NAMALWA (cell line): ENCODE data around the gene RIC8A.
"Not testable (repeated sequence)": the region's sequence is repeated elsewhere in the genome, so short reads cannot be mapped to it uniquely, and the experiment has no call there.

Experiments used
- DNase-seq: peaks from one replicate; pipeline ENCODE4 v3.0.0-alpha.2; 2015; ENCODE audit warnings: low spot score

RIC8A gene

DNA sequence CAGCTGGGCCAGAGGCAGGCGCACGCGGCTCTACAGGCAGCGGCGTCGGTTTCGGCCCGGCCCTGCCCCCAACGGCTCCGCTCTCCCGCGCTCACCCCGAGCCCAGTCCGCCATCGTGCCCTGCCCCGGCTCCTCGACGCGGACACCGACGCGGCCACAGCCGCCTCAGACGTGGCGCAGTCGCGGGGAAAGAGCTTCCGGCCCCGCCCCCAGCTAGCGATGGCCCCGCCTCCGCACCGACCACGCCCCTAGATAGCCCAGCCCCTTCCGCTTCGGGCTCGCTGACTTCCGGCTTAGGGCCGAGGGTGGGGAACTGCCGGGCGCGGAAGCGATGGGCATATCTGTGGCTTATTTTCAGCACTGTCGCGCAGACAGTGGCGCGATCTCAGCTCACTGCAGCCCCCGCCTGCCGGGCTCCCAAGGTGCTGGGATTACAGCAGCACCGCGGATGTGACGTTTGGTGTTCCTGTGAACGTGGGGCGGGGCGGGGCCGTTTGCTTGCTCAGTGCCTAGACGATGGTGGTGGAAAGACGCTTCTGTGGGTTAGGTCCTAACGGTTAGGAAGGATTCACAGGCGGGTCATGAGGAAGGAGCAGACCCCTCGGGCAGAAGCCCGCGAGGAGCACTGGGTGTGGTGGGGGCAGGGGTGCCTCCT is at the start of gene RIC8A, which contains the start of gene BET1L:
Gene RIC8A, plus strand, starts transcription at position 501 of the 655 bp plus-strand sequence. CDS start 1,147 bp downstream, outside the sequence.
Gene BET1L, minus strand, starts transcription at position 192 of the 655 bp plus-strand sequence. Its CDS starts 78 bp downstream, at position 114.
- peak; percentile 98 for DNase-seq

DNA sequence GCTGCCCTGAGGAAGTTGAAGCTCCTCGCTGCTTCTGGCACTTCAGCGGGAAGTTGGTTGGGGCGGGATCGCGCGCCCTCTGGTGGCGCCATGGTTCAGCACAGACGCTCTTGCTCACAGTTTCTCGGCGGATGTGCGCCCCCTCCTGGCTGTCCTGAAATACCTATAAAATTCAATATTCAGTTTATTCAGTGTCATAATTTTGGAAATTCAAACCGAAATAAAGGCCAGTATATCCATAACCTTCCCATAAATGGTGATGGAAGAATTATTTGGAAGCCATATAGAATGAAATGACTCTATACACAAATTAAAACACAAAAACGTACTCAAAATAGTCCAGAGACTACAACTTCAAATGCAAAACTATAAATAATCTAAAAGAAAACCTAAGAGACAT is 27.3 kb upstream of the RIC8A start:
- not testable (repeated sequence) for DNase-seq

DNA sequence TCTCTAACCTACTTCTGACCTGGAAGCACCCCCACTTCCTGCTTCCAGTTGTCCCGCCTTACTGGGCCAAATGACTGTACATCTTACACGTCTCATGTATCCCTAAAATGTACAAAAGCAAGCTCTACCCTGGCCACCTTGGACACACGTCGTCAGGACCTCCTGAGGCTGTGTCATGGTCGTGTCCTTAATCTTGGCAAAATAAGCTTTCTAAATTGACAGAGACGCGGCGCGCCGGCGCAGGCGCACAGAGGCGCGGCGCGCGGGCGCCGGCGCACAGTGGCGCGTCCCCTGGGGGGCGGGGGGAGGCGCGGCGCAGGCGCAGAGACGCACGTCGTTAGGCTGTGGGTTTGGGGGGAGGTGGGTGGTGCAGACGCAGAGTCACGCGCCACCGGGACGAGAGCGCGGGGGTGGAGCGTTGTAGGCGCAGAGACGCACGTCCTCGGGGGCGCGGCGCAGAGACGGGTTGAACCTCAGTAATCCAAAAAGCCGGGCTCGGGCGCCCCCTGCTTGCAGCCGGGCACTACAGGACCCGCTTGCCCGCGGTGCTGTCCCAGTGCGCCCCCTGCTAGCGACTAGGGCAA is 18.2 kb upstream of the RIC8A start:
- not testable (repeated sequence) for DNase-seq

DNA sequence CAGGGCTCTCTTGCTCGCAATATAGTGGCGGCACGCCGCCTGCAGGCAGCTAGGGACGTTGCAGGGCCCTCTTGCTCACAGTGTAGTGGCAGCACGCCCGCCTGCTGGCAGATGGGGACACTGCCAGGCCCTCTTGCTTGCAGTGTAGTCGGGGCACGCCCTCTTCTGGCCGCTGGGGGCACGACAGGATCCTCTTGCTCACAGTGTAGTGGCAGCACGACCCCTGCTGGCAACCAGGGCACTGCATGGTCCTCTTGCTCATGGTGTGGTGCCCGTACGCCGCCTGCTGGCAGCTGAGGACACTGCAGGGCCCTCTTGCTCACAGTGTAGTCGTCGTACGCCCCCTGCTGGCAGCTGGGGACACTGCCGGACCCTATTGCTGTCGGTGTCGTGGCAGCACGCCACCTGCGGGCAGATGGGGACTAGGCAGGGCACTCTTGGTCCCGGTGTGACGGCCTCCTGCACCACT is 17.6 kb upstream of the RIC8A start:
- not testable (repeated sequence) for DNase-seq

DNA sequence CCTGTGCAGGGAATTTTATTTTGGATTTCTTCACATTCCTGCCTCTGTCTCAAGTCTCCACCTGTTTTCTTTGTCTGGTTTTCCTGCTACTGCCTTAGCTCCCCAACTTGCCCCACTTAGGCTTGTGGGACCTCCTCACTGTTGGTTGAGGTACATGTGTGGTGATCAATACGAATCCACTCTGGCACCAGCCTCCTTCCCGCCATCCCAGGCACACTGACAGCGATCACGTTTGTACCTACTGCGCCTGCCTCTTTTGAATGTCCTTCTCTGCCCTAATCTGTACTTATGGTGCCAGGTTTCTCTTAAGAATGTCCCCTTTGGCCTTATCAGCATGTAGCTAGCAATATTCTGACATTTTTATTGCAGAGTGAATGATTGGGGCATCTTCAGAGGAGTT is 17.0 kb upstream of the RIC8A start:
- not testable (repeated sequence) for DNase-seq

DNA sequence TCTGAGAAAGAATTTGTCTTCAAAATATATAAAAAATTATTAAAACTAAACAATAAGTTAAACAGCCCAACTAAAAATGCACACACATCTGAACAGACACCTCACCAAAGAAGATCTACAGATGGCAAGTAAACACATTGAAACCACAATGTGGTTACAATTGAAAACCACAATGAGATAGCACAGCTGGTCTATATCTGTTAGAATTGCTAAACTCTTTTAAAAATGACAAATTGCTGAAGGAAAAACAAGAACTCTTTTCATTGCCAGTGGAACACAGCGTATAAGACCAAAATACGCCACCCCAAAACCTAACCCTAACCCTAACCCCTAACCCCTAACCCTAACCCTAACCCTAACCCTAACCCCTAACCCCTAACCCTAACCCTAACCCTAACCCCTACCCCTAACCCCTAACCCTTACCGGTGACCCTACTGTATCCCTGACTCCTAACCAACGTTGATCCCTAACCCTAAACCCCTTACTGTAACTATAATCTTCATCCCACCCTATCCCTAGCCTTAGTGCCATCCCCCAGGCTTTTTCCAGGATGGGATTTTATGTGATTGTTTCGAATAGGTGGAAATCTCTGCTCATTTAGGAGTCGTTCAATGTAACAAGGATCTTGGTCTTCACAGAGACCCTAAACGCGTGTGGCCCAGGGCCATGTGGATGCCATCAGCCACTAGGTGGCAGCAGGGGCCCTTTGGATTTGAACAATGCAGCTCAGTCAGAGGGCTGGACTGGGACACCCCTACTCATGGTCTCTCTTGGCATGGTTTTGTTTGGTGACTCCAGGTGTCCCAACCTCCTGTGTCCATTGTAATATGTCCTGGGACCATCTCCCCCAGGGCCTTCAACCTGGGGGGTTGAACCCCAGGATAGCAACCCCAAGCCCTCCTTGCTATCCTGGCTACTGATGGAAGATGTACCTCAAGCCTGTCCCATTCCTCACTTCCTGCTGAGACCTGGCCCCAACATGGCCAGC is 15.7 kb upstream of the RIC8A start:
- not testable (repeated sequence) for DNase-seq

DNA sequence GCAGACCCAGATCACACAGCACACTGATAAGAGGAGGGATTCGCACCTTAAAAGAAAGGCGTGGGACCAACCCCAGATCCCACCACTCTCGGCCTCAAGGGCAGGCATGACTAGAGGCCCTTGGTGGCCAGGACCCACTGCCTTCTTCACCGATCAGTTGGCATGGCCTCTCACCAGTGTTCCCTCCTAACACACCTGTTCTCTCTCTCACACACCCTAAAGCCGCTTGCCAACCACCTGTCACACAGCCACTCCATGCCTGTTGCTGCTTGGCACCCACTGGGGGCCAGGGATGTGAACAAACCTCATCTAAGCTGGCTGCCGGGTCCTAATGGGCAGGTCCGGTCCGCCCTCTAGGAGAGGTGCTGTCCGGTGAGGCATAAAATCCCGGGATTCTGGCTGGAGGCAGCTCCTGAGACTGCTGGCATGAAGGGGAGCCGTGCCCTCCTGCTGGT is 14.8 kb upstream of the RIC8A start, which contains the start of gene SCGB1C1:
Gene SCGB1C1, plus strand, starts transcription at position 405 of the 455 bp plus-strand sequence. Its CDS starts 22 bp downstream, at position 427.
- not testable (repeated sequence) for DNase-seq

DNA sequence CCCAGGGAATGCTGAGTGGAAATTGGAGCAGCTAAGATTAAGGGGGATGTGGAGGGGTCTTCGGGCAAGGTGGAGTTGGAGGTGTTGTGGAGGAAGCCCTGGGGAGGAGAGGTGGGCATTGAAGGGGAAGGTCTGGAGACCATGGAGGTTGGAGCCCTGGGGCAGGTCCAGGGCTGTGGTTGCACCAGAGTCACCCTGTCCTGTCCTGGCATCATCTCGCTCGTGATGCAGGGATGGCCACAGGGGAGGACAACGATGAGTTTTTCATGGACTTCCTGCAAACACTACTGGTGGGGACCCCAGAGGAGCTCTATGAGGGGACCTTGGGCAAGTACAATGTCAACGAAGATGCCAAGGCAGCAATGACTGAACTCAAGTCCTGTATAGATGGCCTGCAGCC is 14.0 kb upstream of the RIC8A start:
- not testable (repeated sequence) for DNase-seq

DNA sequence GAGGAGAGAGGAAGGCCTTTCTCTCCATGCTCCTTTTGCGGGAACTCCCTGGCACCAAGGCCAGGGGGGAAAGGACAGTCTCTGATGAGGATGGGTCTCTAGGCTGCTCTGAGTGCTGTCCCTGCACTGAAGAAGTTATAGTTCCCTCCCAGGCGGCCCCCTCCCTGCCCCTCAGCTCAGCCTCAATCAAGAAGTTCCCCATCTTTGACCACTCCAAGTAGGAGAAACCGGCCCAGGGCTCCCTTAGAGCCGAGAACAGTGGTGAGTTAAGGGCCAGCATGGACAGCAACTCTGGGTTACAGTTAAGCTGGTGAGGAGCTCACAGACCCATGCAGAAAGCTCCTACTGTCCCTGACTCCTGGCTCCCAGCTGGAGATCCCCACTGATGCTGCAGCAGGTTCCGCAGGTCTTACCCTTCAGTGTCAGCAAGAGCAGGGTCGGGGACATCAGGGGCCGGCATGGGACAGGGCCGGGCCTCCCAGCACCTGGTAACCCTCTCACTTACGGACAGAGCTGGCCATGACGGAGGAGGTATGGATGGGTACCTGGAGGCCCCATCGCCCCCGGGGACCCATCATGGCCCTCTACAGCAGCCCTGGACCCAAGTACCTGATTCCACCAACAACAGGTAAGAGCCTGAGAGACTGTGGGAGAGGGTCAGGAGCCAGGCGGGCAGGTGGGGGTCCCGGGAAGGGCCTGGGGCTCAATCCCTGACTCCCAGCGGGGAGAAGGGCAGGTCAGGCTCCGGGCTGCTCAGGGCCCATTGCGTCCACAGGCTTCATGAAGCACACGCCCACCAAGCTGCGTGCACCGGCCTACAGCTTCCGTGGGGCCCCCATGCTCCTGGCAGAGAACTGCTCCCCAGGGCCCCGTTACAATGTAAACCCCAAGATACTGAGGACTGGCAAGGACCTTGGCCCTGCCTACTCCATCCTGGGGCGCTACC is 10.4 kb upstream of the RIC8A start:
- DNase-seq = no peak

DNA sequence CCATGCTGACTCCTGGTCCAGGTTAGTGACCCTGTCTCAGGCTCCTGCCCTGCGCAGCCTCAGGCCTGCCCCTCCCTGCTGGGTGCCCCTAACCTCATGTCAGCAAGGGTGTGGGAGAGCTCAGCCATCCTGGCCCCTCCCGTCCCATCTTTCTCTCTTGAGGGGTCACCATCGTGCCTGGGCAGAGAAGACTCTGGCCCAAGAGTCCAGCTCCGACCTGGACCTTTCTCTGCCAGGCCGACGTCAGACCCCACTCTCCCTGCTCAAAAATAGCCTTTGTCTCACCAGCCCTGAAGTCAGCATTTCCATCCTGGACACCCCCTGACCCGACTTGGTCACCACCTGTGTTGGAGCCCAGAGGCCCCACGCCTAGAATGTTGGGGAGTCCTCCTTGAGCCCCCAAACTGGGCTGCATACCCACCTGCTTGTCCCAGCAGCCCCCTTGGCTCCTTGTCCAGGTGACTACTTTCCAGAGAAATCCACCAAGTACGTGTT is 9.7 kb upstream of the RIC8A start:
- no peak for DNase-seq

DNA sequence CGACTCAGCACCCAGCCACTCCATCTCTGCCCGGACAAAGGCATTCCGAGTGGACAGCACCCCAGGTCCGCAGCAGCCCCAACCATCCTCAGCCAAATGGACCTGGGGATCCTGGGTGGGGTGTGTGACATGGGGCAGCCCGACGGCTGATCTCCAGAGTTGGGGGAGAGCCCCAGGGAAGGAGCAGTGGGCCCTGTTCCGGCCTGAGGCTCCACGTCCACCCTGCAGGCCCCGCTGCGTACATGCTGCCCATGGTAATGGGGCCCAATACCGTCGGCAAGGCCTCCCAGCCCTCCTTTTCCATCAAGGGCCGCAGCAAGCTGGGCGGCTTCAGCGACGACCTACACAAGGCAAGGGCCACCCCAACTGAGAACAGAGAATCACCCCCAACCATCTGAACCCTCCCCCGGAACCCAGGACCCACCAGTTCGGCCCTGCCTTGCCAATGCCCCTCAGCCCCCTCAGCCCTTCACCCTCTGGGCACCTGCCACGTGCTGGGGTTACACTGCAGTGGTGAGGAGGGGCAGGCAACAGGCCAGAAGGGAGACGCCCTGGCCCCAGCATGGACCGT is 9.2 kb upstream of the RIC8A start:
- DNase-seq = no peak

DNA sequence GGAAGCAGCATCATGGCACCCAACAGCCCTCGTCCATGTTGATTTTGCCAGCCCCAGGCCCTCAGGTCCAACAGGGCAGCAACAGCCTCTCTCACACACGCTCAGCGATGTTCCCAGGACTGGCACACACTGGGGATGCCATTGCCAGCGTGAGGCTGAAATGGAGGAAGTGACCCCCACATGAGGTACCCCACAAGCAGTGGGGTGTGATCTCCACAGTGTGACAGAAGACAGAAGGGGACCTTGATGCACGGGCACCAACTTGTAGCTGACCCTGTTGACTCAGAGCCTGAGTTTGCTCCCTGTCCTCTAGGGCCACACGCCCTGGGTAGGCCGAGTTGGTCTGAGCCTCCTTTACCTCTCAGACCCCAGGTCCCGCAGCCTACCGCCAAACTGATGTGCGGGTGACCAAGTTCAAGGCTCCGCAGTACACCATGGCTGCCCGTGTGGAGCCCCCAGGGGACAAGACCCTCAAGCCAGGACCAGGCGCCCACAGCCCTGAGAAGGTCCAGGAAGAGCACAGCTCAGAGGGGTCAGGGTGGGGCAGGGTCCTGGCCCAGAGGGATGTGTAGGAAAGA is 8.4 kb upstream of the RIC8A start:
- no peak for DNase-seq

DNA sequence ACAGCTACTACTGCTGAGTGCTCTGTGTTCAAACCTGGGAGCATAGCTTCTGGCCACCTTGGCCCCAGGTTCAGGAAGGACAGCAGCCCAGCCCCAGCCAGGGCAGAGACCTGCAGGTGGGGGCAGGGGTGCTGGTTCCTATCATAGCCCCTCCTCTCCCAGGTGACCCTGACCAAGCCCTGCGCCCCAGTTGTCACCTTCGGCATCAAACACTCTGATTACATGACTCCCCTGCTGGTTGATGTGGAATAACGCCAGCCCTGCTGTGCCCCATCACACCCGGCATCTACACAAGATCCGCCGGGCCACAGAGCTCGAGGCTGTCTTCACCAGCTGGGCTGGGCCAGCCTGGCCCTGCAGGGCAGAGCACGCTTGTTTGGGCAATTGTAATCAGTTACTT is 7.7 kb upstream of the RIC8A start:
- no peak for DNase-seq

DNA sequence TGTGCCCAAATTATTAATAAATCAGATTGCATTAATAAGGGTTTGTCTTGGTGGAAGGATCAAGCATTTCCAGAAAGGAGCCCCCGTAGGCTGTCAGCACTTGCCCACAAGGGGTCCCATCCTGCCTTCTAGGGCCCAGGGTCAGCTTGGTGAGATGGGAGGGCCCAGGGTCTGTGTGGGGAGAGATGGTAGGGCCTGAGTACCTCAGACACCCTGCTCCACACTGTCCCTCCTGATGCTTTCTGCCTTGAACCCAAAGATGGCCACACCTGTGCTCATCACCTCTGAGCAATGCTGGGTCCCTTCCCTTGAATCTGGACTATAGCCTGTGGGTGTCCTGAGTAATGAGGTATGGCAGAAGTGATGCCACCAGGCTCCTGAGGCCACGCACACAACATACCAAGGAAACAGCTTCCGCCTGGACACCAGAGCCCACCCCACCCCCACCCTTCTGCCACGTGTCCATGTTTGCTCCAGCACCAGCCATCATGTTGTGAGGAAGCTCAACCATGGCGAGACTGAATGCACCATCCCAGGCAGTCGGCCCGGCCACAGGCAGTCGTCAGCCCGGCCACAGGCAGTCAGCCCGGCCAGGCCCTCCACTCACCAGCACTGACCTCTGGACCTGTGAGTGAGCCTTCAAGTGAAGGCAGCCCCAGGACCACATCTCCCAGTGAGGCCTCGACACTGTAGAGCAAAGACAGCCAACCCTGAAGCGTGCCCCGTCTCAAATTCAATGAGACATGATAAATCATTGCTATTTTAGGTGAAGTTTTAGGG is 7.1 kb upstream of the RIC8A start:
- DNase-seq = no peak

DNA sequence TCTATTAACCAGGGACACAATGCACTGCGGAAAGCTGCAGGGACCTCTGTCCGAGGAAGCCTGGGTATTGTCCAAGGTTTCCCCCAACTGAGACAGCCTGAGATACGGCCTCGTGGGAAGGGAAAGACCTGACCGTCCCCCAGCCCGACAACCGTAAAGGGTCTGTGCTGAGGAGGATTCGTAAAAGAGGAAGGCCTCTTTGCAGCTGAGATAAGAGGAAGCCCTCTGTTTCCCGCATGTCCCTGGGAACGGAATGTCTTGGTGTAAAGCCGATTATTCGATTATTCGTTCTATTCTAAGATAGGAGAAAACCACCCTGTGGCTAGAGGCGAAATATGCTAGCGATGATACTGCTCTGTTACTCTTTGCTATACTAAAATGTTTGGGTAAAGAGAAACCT is 5.5 kb upstream of the RIC8A start:
- DNase-seq = no peak

DNA sequence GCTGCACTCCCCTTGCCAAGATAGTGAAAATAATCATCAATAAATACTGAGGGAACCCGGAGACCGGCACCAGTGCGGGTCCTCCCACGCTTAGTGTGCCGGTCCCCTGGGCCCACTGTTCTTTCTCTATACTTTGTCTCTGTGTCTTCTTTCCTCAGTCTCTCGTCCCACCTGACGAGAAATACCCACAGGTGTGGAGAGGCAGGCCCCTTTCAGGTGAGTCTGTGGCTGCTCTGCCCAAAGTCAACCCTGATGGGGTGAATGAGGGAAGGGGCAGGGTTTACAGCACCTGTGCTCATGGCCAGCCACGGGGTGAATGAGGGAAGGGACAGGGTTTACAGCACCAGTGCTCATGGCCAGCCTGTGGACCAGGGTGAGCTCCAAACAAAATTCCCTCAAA is 5.0 kb upstream of the RIC8A start:
- DNase-seq = no peak

DNA sequence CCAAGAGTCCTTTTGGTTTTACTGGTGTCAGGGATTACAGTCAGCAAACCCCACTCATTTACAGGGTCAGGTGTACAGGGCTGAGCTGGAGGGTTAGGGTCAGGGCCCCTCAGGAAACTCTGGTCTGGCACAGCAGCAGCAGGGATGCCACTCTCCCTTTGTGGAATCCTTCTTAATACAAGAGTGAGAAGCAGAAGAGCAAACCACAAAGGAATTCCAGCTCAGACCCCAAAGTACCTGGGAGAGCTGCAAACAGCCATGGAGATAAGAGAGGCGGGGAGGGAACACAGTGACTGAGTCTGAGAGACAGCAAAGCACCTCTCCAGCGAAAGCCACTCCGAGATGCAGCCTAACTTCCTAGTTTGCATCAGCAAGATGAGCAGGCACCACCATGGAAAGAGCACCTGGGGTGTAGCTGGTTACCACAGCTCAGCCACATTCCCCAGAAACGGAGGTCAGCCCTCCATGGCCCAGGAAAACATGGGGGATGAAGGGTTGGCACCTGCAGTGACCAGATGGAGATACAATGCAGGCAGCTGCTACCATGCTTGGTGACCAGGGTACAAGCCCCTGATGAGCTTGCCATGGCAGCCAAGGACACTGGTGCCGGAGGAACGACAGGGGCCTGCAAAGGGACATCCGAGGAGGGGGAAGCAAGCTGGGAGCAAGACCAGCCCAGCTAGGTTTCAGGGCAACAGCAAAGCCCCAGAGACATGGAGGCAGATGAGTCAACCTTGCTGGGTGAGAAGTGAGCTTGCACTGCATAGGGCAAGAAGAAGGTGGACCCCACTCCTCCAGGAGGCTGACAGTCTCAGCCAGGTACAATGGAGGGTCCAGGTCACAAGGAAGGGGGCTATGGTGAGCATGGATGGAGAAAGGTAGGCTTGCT is 4.2 kb upstream of the RIC8A start:
- no peak for DNase-seq

DNA sequence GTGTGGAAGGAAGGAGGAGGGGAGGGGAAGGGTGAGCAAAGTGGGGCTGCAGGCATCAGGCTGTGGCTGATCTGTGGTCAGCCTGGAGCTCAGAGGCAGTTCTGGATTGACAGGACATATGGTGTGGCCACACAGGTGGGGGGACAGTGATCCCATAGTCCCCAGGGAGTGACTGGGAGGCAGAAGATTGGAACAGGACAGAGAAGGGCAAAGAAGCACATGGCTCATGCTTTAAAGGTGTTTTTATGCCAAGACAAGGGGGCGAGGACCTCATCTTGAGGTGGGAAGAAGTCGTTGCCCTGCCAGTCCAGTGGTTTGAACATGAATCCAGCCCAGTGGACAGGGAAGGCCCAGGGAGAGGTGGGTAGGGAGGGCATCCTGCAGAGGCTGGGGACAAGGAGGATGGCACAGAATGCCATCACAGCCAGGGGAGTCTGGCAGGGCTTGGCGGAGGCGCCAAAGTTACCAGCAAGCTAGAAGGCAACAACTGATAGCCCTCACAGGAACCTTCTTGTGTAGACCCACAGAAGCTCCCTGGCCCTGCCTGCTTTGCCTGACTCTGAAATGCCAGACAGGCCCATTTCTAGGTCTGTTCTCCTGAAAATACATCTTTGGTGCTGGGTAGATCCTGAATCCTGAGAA is 3.4 kb upstream of the RIC8A start:
- no peak for DNase-seq
